DND-41 (cell line): Measurements from ENCODE around the gene RASA2.

Experiments used
- ATAC-seq: fragments of 200-7000 bp; cut with Tn5 transposase; 3 replicates; pipeline ENCODE4 v1.9.1; 2021; ENCODE audit warnings: low read depth; ENCODE audit not compliant: insufficient read depth
- DNase-seq: peaks from one replicate; pipeline ENCODE4 v3.0.0-alpha.2; 2020
- H2AFZ ChIP-seq: 2 replicates; pipeline ENCODE4 v1.6.0; 2012; ENCODE audit warnings: low read depth, low read length
- H3K27ac ChIP-seq: 2 replicates; pipeline ENCODE4 v1.5.1; 2012; ENCODE audit warnings: low read length, inconsistent platforms
- H3K27me3 ChIP-seq: fragments of 200-600 bp; sonication (generic); 2 replicates; pipeline ENCODE4 v1.6.0; 2012; ENCODE audit warnings: low read length, mild to moderate bottlenecking, inconsistent platforms; ENCODE audit not compliant: insufficient read depth, poor library complexity
- H3K36me3 ChIP-seq: 2 replicates; pipeline ENCODE4 v1.5.1; 2012; ENCODE audit warnings: low read length, inconsistent platforms; ENCODE audit not compliant: insufficient read depth
- H3K4me1 ChIP-seq: 2 replicates; pipeline ENCODE4 v1.5.1; 2012; ENCODE audit warnings: mild to moderate bottlenecking, low read length; ENCODE audit not compliant: insufficient read depth
- H3K4me2 ChIP-seq: 2 replicates; pipeline ENCODE4 v1.6.0; 2012; ENCODE audit warnings: mild to moderate bottlenecking, moderate library complexity, low read length, inconsistent platforms; ENCODE audit not compliant: insufficient read depth
- H3K4me3 ChIP-seq, 2 experiments: fragments of 200-600 bp in 1 of 2; shearing (Covaris generic) in 1 of 2; 2 replicates each; pipeline ENCODE4 v1.5.1; 2012 to 2016; ENCODE audit warnings: inconsistent platforms in 2 of 2, low read length in 2 of 2, mild to moderate bottlenecking in 2 of 2, low read depth in 1 of 2, moderate library complexity in 1 of 2
- H3K79me2 ChIP-seq: 2 replicates; pipeline ENCODE4 v1.6.0; 2012; ENCODE audit warnings: low read length, inconsistent platforms; ENCODE audit not compliant: insufficient read depth
- H3K9ac ChIP-seq: 2 replicates; pipeline ENCODE4 v1.6.0; 2012; ENCODE audit warnings: low read depth, mild to moderate bottlenecking, inconsistent platforms, low read length, moderate library complexity
- H3K9me3 ChIP-seq: 2 replicates; pipeline ENCODE4 v1.5.1; 2012; ENCODE audit warnings: low read length, moderate library complexity, mild to moderate bottlenecking, inconsistent platforms; ENCODE audit not compliant: insufficient read depth, severe bottlenecking
- H4K20me1 ChIP-seq: 2 replicates; pipeline ENCODE4 v1.6.0; 2012; ENCODE audit warnings: low read length; ENCODE audit not compliant: insufficient read depth
- CTCF ChIP-seq: IDR thresholded peaks from 2 replicates; pipeline ENCODE4 v1.5.1; 2012; ENCODE audit warnings: borderline replicate concordance, low read length, moderate library complexity, mild to moderate bottlenecking; ENCODE audit not compliant: poor library complexity, severe bottlenecking; ENCODE audit errors: extremely low read depth
- EZH2 ChIP-seq: IDR thresholded peaks from 3 replicates; pipeline ENCODE4 v1.6.1; 2012; ENCODE audit warnings: borderline replicate concordance, low read depth, mild to moderate bottlenecking, moderate library complexity, low read length, inconsistent platforms; ENCODE audit not compliant: severe bottlenecking

Gene RASA2

GRCh38 chr3:141597931-141598330 lies 111.1 kb downstream of the RASA2 start:
- Histone ChIP-seq H3K27me3 (no peaks in the 10 kb centered on the region), H3K36me3 (peaks cover 80% of the 10 kb centered on the region), H3K4me1 (no peaks in the 10 kb centered on the region), H2AFZ (no peak overlapping the region), H4K20me1 (no peaks in the 10 kb centered on the region), H3K9ac (no peak overlapping the region), H3K4me2 (no peak overlapping the region), H3K79me2 (no peaks in the 10 kb centered on the region), H3K27ac (no peak overlapping the region), H3K4me3 (no peak overlapping the region), H3K9me3 (peaks cover 4% of the 10 kb centered on the region)
- DNase-seq (no peak), ATAC-seq (no peak)
- TF ChIP-seq EZH2 (no peak), CTCF (no peak)

GRCh38 chr3:141600331-141600730 lies 113.5 kb downstream of the RASA2 start:
- no peak overlapping the region for H3K9ac ChIP-seq
- H3K36me3 ChIP-seq: peaks cover 59% of the 10 kb centered on the region
- H4K20me1 ChIP-seq: no peaks in the 10 kb centered on the region
- ATAC-seq (no peak), DNase-seq (no peak)
- no peak overlapping the region for H3K27ac ChIP-seq
- peaks cover 4% of the 10 kb centered on the region for H3K9me3 ChIP-seq
- H2AFZ ChIP-seq: no peak overlapping the region
- H3K27me3 ChIP-seq: no peaks in the 10 kb centered on the region
- no peak for TF ChIP-seq EZH2
- no peak overlapping the region for H3K4me2 ChIP-seq
- no peaks in the 10 kb centered on the region for H3K79me2 ChIP-seq
- H3K4me3 ChIP-seq: no peak overlapping the region
- H3K4me1 ChIP-seq: no peaks in the 10 kb centered on the region

- no peak for ATAC-seq
- peaks cover 49% of the 10 kb centered on the region for H3K36me3 ChIP-seq
- TF ChIP-seq EZH2 (no peak), CTCF (no peak)
- H3K4me1 ChIP-seq: no peaks in the 10 kb centered on the region
- H3K4me3 ChIP-seq: no peak overlapping the region
- H2AFZ ChIP-seq: no peak overlapping the region
- no peaks in the 10 kb centered on the region for H3K27me3 ChIP-seq
- no peaks in the 10 kb centered on the region for H4K20me1 ChIP-seq
- H3K9ac ChIP-seq: no peak overlapping the region
- no peak overlapping the region for H3K27ac ChIP-seq
- H3K79me2 ChIP-seq: no peaks in the 10 kb centered on the region
- H3K9me3 ChIP-seq: peaks cover 4% of the 10 kb centered on the region
- DNase-seq: no peak
- no peak overlapping the region for H3K4me2 ChIP-seq
These were observed 115.9 kb downstream of the RASA2 start for GRCh38 chr3:141602706-141603105.

DNA sequence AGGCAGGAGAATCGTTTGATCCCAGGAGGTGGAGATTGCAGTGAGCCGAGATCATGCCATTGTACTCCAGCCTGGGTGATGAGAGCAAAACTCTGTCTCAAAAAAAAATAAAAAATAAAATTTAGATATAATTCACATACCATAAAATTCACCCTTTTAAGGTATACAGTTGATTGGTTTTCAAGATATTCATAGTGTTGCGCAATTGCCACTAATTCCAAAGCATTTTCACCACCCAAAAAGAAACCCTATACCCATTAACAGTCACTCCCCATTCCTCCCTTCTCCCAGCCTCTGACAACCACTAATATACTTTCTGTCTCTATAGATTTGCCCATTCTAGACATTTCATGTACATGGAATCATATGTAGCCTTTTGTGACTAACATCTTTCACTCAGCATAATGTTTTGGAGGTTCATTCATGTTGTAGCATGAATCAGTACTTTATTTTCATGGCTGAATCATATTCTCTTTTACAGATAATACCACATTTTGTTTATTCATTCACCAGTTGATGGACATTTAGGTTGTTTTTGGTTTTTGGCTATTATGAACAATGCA lies 116.7 kb downstream of the RASA2 start:
- no peak overlapping the region for H3K27ac ChIP-seq
- TF ChIP-seq EZH2: no peak
- H3K9ac ChIP-seq: no peak overlapping the region
- no peaks in the 10 kb centered on the region for H4K20me1 ChIP-seq
- no peak overlapping the region for H3K4me2 ChIP-seq
- H3K9me3 ChIP-seq: peaks cover 4% of the 10 kb centered on the region
- no peaks in the 10 kb centered on the region for H3K79me2 ChIP-seq
- no peaks in the 10 kb centered on the region for H3K4me1 ChIP-seq
- no peak overlapping the region for H2AFZ ChIP-seq
- no peak overlapping the region for H3K4me3 ChIP-seq
- DNase-seq (no peak), ATAC-seq (no peak)
- no peaks in the 10 kb centered on the region for H3K27me3 ChIP-seq
- H3K36me3 ChIP-seq: peaks cover 54% of the 10 kb centered on the region
